ENCODE data around the gene SDK2. TPM values are rescaled to one million over a fixed set of nuclear protein-coding genes. Genes with fewer than 3 reads are reported as not detected.

The SDK2 gene
- total RNA-seq, 1 donor: under 0.01 TPM

DNA sequence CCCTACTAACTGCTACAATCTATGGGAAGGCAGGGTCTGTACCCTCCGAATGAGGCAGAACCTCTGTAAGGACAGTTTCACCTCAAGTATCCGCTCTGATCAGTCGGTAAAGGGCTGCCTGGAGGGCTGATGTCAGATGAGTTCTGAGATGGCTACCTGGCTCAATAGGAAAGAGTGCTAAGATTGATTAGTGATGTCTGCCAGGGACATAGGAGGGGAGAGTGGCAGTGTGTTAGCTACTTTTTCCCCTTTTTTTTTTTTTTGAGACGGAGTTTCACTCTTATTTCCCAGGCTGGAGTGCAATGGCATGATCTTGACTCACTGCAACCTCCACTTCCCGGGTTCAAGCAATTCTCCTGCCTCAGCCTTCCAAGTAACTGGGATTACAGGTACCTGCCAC, 293.4 kb downstream of the SDK2 start:
- no peak for DNase-seq (ENCODE audit: low read depth)
- H3K4me3 ChIP-seq (ENCODE audit: low read depth, low read length): no peak overlapping the region
- TF ChIP-seq, protein P1, sequence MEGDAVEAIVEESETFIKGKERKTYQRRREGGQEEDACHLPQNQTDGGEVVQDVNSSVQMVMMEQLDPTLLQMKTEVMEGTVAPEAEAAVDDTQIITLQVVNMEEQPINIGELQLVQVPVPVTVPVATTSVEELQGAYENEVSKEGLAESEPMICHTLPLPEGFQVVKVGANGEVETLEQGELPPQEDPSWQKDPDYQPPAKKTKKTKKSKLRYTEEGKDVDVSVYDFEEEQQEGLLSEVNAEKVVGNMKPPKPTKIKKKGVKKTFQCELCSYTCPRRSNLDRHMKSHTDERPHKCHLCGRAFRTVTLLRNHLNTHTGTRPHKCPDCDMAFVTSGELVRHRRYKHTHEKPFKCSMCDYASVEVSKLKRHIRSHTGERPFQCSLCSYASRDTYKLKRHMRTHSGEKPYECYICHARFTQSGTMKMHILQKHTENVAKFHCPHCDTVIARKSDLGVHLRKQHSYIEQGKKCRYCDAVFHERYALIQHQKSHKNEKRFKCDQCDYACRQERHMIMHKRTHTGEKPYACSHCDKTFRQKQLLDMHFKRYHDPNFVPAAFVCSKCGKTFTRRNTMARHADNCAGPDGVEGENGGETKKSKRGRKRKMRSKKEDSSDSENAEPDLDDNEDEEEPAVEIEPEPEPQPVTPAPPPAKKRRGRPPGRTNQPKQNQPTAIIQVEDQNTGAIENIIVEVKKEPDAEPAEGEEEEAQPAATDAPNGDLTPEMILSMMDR (IDR thresholded peaks at IDR 0.05; ENCODE audit: insufficient read depth, low read depth, low read length): no peak

DNA sequence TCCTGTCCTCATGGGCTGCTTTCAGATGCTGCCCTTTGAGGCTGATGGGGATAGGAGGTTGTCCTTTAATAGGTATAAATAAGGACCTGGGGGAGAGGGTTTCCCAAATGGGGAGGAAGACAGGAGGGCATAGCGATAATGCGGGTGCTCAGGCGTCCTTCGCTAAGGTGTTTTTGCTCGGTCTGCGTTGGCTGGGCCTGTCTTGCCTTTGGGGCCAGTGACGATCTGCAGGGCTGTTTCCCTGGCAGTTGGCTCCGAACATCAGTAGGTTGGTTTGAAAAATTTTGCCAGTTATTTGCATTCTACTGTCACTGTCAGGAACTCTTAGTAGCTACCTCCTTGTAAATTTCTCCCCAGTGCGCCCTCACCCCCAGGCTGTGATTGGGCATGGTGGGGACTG, 294.6 kb downstream of the SDK2 start:
- DNase-seq (ENCODE audit: low read depth): no peak
- H3K4me3 ChIP-seq (ENCODE audit: low read depth, low read length): no peak overlapping the region
- TF ChIP-seq, protein P1 (IDR thresholded peaks at IDR 0.05; ENCODE audit: insufficient read depth, low read depth, low read length): no peak

DNA sequence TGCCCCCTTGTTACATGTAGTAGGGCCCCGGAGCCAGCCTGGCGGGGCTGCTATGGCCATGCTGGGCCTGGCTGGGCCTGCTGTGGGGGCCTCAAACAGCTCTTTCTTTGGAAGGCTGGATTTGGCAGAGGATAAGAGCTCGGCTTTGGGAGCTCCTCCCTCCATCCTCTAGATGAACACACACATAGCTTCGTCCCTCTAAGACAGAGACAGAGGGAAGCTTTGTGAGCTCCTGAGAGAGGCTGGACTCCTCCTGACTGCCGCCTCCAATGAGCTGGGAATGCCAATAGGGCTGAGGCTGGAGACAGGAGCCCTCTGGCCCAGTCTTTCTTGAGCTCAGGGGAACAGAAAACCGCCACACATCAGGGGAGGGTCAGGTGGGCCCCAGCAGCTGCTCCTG, 295.1 kb downstream of the SDK2 start:
- TF ChIP-seq, protein P1 (IDR thresholded peaks at IDR 0.05; ENCODE audit: insufficient read depth, low read depth, low read length): no peak
- no peak for DNase-seq (ENCODE audit: low read depth)
- no peak overlapping the region for H3K4me3 ChIP-seq (ENCODE audit: low read depth, low read length)

DNA sequence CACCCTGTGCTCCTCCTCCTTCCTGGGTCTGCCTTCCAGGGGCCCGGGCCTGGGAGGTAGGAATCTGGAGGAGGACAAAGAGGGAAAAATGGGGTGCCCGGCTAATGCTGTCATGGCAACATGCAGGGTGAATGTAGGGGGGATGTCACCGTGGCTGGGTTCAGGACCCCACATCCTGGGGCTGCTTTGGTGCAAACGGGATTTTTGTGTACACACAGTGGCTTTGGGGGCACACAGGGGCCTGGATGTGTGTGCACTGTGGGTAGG, 295.5 kb downstream of the SDK2 start:
- H3K4me3 ChIP-seq (ENCODE audit: low read depth, low read length): no peak overlapping the region
- no peak for DNase-seq (ENCODE audit: low read depth)
- TF ChIP-seq, protein P1 (IDR thresholded peaks at IDR 0.05; ENCODE audit: insufficient read depth, low read depth, low read length): no peak

DNA sequence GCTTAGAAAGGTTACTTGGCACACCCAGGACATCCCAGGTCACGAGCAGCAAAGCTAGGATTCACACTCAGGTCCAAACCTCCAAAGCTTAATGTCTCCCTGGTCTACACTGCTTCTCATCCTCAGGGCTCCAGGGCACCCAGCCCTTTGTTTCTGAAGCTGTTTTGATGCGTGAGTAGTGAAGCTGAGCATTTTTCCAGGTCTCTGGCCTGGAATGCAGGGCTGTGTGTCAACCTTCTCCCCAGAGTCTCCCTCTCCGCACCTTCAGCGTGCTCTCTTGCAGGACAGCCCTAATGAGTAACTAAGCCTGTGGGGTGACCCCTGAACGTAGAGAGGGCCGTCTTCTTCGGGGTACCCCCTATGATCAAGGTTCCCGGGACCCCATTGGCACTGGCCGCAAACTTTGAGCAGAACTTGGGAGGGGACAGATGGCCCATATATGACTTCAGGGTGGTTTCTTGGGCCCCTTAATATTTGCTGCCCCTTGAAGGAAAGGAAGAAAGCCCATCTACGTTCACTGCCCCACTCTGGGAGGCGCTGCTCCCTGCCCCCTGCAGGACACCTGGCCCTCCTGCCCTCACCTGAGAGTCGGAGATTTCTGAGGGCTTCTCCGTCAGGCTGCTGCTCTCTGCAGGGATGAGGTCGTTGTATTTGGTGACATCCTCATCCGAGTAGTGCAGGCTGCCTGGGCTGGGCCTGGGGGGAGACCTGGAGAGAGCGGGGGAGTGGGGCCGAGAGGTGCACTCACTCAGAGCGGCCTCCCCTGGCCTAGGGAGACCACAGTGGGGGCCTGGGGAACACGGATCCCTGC, 296.0 kb downstream of the SDK2 start:
- TF ChIP-seq, protein P1 (IDR thresholded peaks at IDR 0.05; ENCODE audit: insufficient read depth, low read depth, low read length): no peak
- DNase-seq (ENCODE audit: low read depth): no peak
- no peak overlapping the region for H3K4me3 ChIP-seq (ENCODE audit: low read depth, low read length)

DNA sequence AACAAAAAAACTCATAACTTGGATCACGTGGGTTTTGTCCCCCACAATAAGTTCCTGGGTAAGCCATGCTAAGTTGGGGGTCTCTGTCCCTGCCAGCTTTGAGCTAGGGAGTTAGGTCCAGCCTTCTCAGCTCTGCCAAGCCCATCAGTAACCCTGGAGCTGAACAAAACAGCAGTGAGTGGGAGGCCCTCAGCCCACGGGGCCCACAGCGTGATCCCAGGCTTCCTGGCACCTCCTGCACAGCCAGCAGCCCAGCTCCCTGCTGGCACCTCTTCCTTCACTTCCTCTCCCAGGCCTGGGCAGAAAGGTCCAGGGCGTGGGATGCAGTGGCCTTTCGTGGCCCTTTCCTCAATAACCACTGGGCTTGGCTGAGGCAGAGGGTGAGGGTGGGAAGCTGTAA, 296.9 kb downstream of the SDK2 start:
- TF ChIP-seq, protein P1 (IDR thresholded peaks at IDR 0.05; ENCODE audit: insufficient read depth, low read depth, low read length): no peak

More for the DNA sequence above, 296.9 kb downstream of the SDK2 start:
- no peak overlapping the region for H3K4me3 ChIP-seq (ENCODE audit: low read depth, low read length)
- no peak for DNase-seq (ENCODE audit: low read depth)
